HL-60 (cell line): ENCODE measurements around the gene SKAP2.
A peak's percentile ranks its signal among the peaks of the same experiment; 100 is the strongest.

Source experiments
- DNase-seq, 2 experiments: peaks; one replicate each; pipeline ENCODE4 v3.0.0-alpha.2; 2010 to 2020; ENCODE audit warnings: low read depth in 1 of 2, low spot score in 1 of 2
- H3K27ac ChIP-seq: fragments of 250-450 bp; sonication (Bioruptor Pico); replicated peaks from 2 replicates; pipeline ENCODE4 v1.5.1; 2020; ENCODE audit warnings: mild to moderate bottlenecking, moderate library complexity
- H3K27me3 ChIP-seq: fragments of 250-450 bp; sonication (Bioruptor Pico); 2 replicates; pipeline ENCODE4 v1.5.1; 2021; ENCODE audit warnings: mild to moderate bottlenecking, moderate library complexity; ENCODE audit not compliant: insufficient read depth, poor library complexity, severe bottlenecking
- H3K4me3 ChIP-seq: replicated peaks from 2 replicates; pipeline ENCODE4 v1.5.1; 2011; ENCODE audit warnings: mild to moderate bottlenecking, control low read depth, low read length; ENCODE audit not compliant: insufficient read depth
- CTCF ChIP-seq: IDR thresholded peaks from one replicate; pipeline ENCODE4 v1.5.1; 2011; ENCODE audit warnings: low read length, control low read depth, inconsistent platforms; ENCODE audit not compliant: insufficient read depth
- GABPA ChIP-seq: IDR thresholded peaks from 2 replicates; pipeline ENCODE4 v1.6.1; 2012; ENCODE audit warnings: low read depth
- POLR2AphosphoS5 ChIP-seq: IDR thresholded peaks from 2 replicates; pipeline ENCODE4 v1.6.1; 2012; ENCODE audit warnings: low read depth
- REST ChIP-seq: IDR thresholded peaks from 2 replicates; pipeline ENCODE4 v1.6.1; 2012; ENCODE audit warnings: low read depth; ENCODE audit not compliant: insufficient replicate concordance
- SPI1 ChIP-seq: IDR thresholded peaks from 2 replicates; pipeline ENCODE4 v1.6.1; 2012; ENCODE audit warnings: low read depth, mild to moderate bottlenecking, borderline replicate concordance

Gene SKAP2

GRCh38 chr7:26684447-26684846 is 179.9 kb downstream of the SKAP2 start:
- no peak for DNase-seq
- no peak overlapping the region for H3K4me3 ChIP-seq
- TF ChIP-seq REST (no peak), SPI1 (no peak), CTCF (no peak), POLR2AphosphoS5 (no peak)
- no peaks in the 10 kb centered on the region for H3K27me3 ChIP-seq
- H3K27ac ChIP-seq = no peak overlapping the region

GRCh38 chr7:26683277-26683676 is 181.1 kb downstream of the SKAP2 start:
- TF ChIP-seq GABPA (no peak), CTCF (no peak), REST (no peak), POLR2AphosphoS5 (no peak), SPI1 (no peak)
- Histone ChIP-seq H3K27me3 (no peaks in the 10 kb centered on the region), H3K4me3 (no peak overlapping the region), H3K27ac (no peak overlapping the region)
- no peak for DNase-seq

- Histone ChIP-seq H3K27ac (no peak overlapping the region), H3K27me3 (no peaks in the 10 kb centered on the region), H3K4me3 (no peak overlapping the region)
- TF ChIP-seq GABPA = no peak
- peak; percentile 60 for TF ChIP-seq CTCF
- DNase-seq = no peak
Observed at GRCh38 chr7:26681819-26682418, 182.5 kb downstream of the SKAP2 start.

GRCh38 chr7:26680587-26680986 is 183.8 kb downstream of the SKAP2 start:
- no peak for TF ChIP-seq REST
- no peak for TF ChIP-seq POLR2AphosphoS5
- no peak for TF ChIP-seq SPI1
- no peak for TF ChIP-seq CTCF
- TF ChIP-seq GABPA = no peak
- no peak overlapping the region for H3K4me3 ChIP-seq
- no peak for DNase-seq
- H3K27me3 ChIP-seq = no peaks in the 10 kb centered on the region
- H3K27ac ChIP-seq = no peak overlapping the region
